ENCODE data around the gene ST6GALNAC3. TPM values are rescaled to one million over a fixed set of nuclear protein-coding genes. Genes with fewer than 3 reads are reported as not detected.

ST6GALNAC3 gene
- total RNA-seq, 4 donors from 2014 or later, result 1.00 to 5.7 (median 1.9) TPM; not detected in 1

- in situ Hi-C loops (cut with MboI; ENCODE audit: low pct_ligation_motif_present in 1 of 4, low pct_unique_long_range_greater_than_20kb in 1 of 4, low sequenced_read_pairs in 3 of 4), result no loop called here
- no peak overlapping the region for H3K27ac ChIP-seq
- no peak for DNase-seq
- WGBS, 2 donors (ENCODE audit: low coverage in 1 of 2), result 84% methylated on average over 7 of the region's 7 CpGs; no CpG with 5 or more reads in 1 of the 2 donors
- no peak overlapping the region for H3K4me3 ChIP-seq
- no peaks in the 10 kb centered on the region for H3K9me3 ChIP-seq
- no peaks in the 10 kb centered on the region for H3K27me3 ChIP-seq
- H3K4me1 ChIP-seq, result no peaks in the 10 kb centered on the region
- no peak for TF ChIP-seq POLR2AphosphoS5 (IDR thresholded peaks at IDR 0.05)
- no peak for TF ChIP-seq CTCF (IDR thresholded peaks at IDR 0.05)
- TF ChIP-seq EP300 (IDR thresholded peaks at IDR 0.05; ENCODE audit: low read depth), result no peak
- no peak for TF ChIP-seq POLR2A (IDR thresholded peaks at IDR 0.05)
- H3K36me3 ChIP-seq, result no peaks in the 10 kb centered on the region
- intact Hi-C loops (cut with DNase I; ENCODE audit: low total_unique reads), result no loop called here
Measured at GRCh38 chr1:76278711-76279100, 204.2 kb downstream of the ST6GALNAC3 start.

DNA sequence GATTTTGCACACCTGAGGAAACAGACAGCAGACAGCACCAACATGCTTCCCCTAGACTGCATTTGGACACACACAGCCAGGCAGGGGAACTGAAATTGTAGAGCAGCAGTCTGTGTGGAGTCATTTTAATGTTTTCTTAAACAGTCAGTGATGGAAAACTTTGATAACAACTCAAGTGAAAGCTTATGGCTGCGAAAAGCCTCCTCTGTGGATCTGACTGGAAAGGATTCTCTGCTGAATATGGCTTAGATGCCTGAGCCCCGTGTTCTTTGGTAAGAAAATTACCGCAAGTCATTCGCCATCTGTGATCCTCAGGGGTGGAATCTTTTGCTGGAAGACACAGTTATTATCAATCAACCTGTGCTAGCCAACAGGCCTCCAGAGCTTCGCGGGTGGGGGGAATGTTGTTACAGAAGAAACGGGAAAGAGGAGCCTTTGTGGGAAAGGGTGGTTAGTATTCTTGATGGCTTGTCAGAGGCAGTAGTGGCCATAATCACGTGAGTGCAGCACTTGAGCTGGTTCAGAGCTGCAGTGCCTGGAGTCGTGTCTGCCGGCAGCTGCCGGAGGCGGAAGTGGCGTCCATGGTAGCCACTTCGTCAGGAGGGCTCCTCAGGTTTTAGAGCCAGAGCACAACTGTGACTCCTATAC lies 204.7 kb downstream of the ST6GALNAC3 start:
- in situ Hi-C loops (cut with MboI; ENCODE audit: low pct_ligation_motif_present in 1 of 4, low pct_unique_long_range_greater_than_20kb in 1 of 4, low sequenced_read_pairs in 3 of 4), result no loop called here
- Histone ChIP-seq H3K9me3 (no peaks in the 10 kb centered on the region), H3K36me3 (no peaks in the 10 kb centered on the region), H3K27ac (no peak overlapping the region), H3K4me1 (no peaks in the 10 kb centered on the region), H3K27me3 (no peaks in the 10 kb centered on the region), H3K4me3 (no peak overlapping the region)
- DNase-seq, result no peak
- WGBS, 2 donors (ENCODE audit: low coverage in 1 of 2), result 82 to 85% methylated on average over 4 to 14 of the region's 14 CpGs
- no peak for TF ChIP-seq EP300 (IDR thresholded peaks at IDR 0.05; ENCODE audit: low read depth)
- TF ChIP-seq CTCF (IDR thresholded peaks at IDR 0.05), result no peak
- no peak for TF ChIP-seq POLR2A (IDR thresholded peaks at IDR 0.05)
- TF ChIP-seq POLR2AphosphoS5 (IDR thresholded peaks at IDR 0.05), result no peak
- intact Hi-C loops (cut with DNase I; ENCODE audit: low total_unique reads), result no loop called here

DNA sequence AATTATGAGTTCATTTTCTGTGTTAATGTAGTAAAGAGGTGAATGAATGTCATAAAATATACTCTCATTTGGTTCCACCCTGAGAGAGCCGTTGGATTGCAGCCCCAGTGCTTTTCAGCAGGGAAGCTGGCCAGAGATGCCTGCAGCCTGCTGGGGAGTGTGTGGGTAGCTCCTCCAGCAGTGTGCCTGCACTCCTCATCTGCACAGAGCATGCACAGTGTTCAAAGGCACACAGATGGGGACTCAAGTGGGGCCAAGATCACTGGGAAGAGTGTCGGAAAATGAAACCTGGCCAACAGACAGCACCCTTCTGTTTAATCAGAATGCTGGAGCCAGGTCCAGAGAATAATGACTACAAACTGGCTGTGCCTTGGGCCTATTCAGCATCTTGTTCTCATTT lies 206.8 kb downstream of the ST6GALNAC3 start:
- DNase-seq, result no peak
- Histone ChIP-seq H3K27me3 (no peaks in the 10 kb centered on the region), H3K9me3 (no peaks in the 10 kb centered on the region), H3K27ac (no peak overlapping the region), H3K4me1 (no peaks in the 10 kb centered on the region), H3K36me3 (no peaks in the 10 kb centered on the region), H3K4me3 (no peak overlapping the region)
- intact Hi-C loops (cut with DNase I; ENCODE audit: low total_unique reads) (no loop called here), in situ Hi-C loops (cut with MboI; ENCODE audit: low pct_ligation_motif_present in 1 of 4, low pct_unique_long_range_greater_than_20kb in 1 of 4, low sequenced_read_pairs in 3 of 4) (no loop called here)
- 58% methylated on average over 2 of the region's 2 CpGs; no CpG with 5 or more reads in 1 of the 2 donors for WGBS, 2 donors (ENCODE audit: low coverage in 1 of 2)
- no peak for TF ChIP-seq CTCF (IDR thresholded peaks at IDR 0.05)
- no peak for TF ChIP-seq POLR2AphosphoS5 (IDR thresholded peaks at IDR 0.05)
- no peak for TF ChIP-seq POLR2A (IDR thresholded peaks at IDR 0.05)
- no peak for TF ChIP-seq EP300 (IDR thresholded peaks at IDR 0.05; ENCODE audit: low read depth)

- no peak overlapping the region for H3K27ac ChIP-seq
- no peak for DNase-seq
- H3K9me3 ChIP-seq, result no peaks in the 10 kb centered on the region
- H3K27me3 ChIP-seq, result no peaks in the 10 kb centered on the region
- no peak for TF ChIP-seq CTCF (IDR thresholded peaks at IDR 0.05)
- no peak for TF ChIP-seq POLR2AphosphoS5 (IDR thresholded peaks at IDR 0.05)
- TF ChIP-seq EP300 (IDR thresholded peaks at IDR 0.05; ENCODE audit: low read depth), result no peak
- TF ChIP-seq POLR2A (IDR thresholded peaks at IDR 0.05), result no peak
- H3K4me1 ChIP-seq, result no peaks in the 10 kb centered on the region
- no peak overlapping the region for H3K4me3 ChIP-seq
- H3K36me3 ChIP-seq, result no peaks in the 10 kb centered on the region
- intact Hi-C loops (cut with DNase I; ENCODE audit: low total_unique reads) (no loop called here), in situ Hi-C loops (cut with MboI; ENCODE audit: low pct_ligation_motif_present in 1 of 4, low pct_unique_long_range_greater_than_20kb in 1 of 4, low sequenced_read_pairs in 3 of 4) (no loop called here)
- WGBS, 2 donors (ENCODE audit: low coverage in 1 of 2), result 59 to 100% methylated on average over 1 of the region's 1 CpG
Measured at GRCh38 chr1:76284842-76285241, 210.3 kb downstream of the ST6GALNAC3 start.
